Mesodermal cell (in vitro differentiated cells): ENCODE data around the gene SAP30BP.
A peak's percentile ranks its signal among the peaks of the same experiment; 100 is the strongest.

ENCODE experiments used
- H3K27ac ChIP-seq: 2 replicates; pipeline ENCODE4 v1.7.0; 2013; ENCODE audit warnings: mild to moderate bottlenecking, low read depth, low read length, moderate library complexity; ENCODE audit not compliant: severe bottlenecking
- H3K36me3 ChIP-seq: 2 replicates; pipeline ENCODE4 v1.7.1; 2013; ENCODE audit warnings: mild to moderate bottlenecking, low read length, moderate library complexity; ENCODE audit not compliant: control insufficient read depth, insufficient read depth
- H3K4me1 ChIP-seq: one replicate; pipeline ENCODE4 v1.7.1; 2013; ENCODE audit warnings: mild to moderate bottlenecking, low read length; ENCODE audit not compliant: insufficient read depth, control insufficient read depth, poor library complexity, severe bottlenecking
- H3K4me3 ChIP-seq: 2 replicates; pipeline ENCODE4 v1.7.0; 2013; ENCODE audit warnings: low read length, control low read depth, mild to moderate bottlenecking; ENCODE audit not compliant: insufficient read depth, poor library complexity, severe bottlenecking; ENCODE audit errors: extremely low read depth
- H3K9me3 ChIP-seq: 2 replicates; pipeline ENCODE4 v1.7.1; 2013; ENCODE audit warnings: mild to moderate bottlenecking, low read length, moderate library complexity; ENCODE audit not compliant: control insufficient read depth
- WGBS, 2 experiments: methylation state at CpG; one replicate each; pipeline ENCODE4 v1.1.5; 2013; ENCODE audit warnings: missing lambda C conversion rate in 2 of 2; ENCODE audit not compliant: insufficient coverage in 2 of 2; 5-methylcytosine and 5-hydroxymethylcytosine counted together

Gene SAP30BP

GRCh38 chr17:75649687-75650086 lies 17.5 kb upstream of the SAP30BP start:
- Histone ChIP-seq H3K9me3 (no peaks in the 10 kb centered on the region), H3K36me3 (peaks cover 47% of the 10 kb centered on the region), H3K4me1 (peaks cover 16% of the 10 kb centered on the region), H3K4me3 (no peak overlapping the region), H3K27ac (no peak overlapping the region)
- WGBS, 2 experiments = 94 to 97% methylated on average over 5 to 6 of the region's 6 CpGs

GRCh38 chr17:75650874-75651273 lies 16.3 kb upstream of the SAP30BP start:
- peaks cover 45% of the 10 kb centered on the region for H3K36me3 ChIP-seq
- H3K4me1 ChIP-seq = peaks cover 6% of the 10 kb centered on the region
- H3K4me3 ChIP-seq = no peak overlapping the region
- 96 to 97% methylated on average over 7 of the region's 7 CpGs for WGBS, 2 experiments
- no peak overlapping the region for H3K27ac ChIP-seq
- no peaks in the 10 kb centered on the region for H3K9me3 ChIP-seq

- Histone ChIP-seq H3K9me3 (no peaks in the 10 kb centered on the region), H3K4me3 (no peak overlapping the region), H3K36me3 (peaks cover 55% of the 10 kb centered on the region), H3K27ac (no peak overlapping the region), H3K4me1 (no peaks in the 10 kb centered on the region)
- 88 to 89% methylated on average over 3 to 4 of the region's 5 CpGs for WGBS, 2 experiments
Measured at GRCh38 chr17:75652341-75652740, 14.8 kb upstream of the SAP30BP start.

- 72 to 100% methylated on average over 2 to 3 of the region's 6 CpGs for WGBS, 2 experiments
- H3K9me3 ChIP-seq = no peaks in the 10 kb centered on the region
- H3K27ac ChIP-seq = no peak overlapping the region
- peaks cover 61% of the 10 kb centered on the region for H3K36me3 ChIP-seq
- no peaks in the 10 kb centered on the region for H3K4me1 ChIP-seq
- H3K4me3 ChIP-seq = no peak overlapping the region
Measured at GRCh38 chr17:75652934-75653549, 14.1 kb upstream of the SAP30BP start.

GRCh38 chr17:75654176-75654575 lies 13.0 kb upstream of the SAP30BP start:
- Histone ChIP-seq H3K27ac (no peak overlapping the region), H3K36me3 (peaks cover 67% of the 10 kb centered on the region), H3K4me1 (no peaks in the 10 kb centered on the region), H3K4me3 (no peak overlapping the region), H3K9me3 (no peaks in the 10 kb centered on the region)
- WGBS, 2 experiments = 92 to 96% methylated on average over 2 of the region's 2 CpGs

- Histone ChIP-seq H3K36me3 (peaks cover 64% of the 10 kb centered on the region), H3K4me3 (no peak overlapping the region), H3K4me1 (no peaks in the 10 kb centered on the region), H3K9me3 (no peaks in the 10 kb centered on the region), H3K27ac (no peak overlapping the region)
- 67 to 98% methylated on average over 1 to 5 of the region's 5 CpGs for WGBS, 2 experiments
Measured at GRCh38 chr17:75658237-75658636, 8.9 kb upstream of the SAP30BP start.

GRCh38 chr17:75661531-75661930 lies 5.6 kb upstream of the SAP30BP start:
- no peak overlapping the region for H3K4me3 ChIP-seq
- 90 to 95% methylated on average over 4 of the region's 4 CpGs for WGBS, 2 experiments
- H3K4me1 ChIP-seq = peaks cover 5% of the 10 kb centered on the region
- peaks cover 60% of the 10 kb centered on the region for H3K36me3 ChIP-seq
- no peaks in the 10 kb centered on the region for H3K9me3 ChIP-seq
- H3K27ac ChIP-seq = no peak overlapping the region

GRCh38 chr17:75662511-75662910 lies 4.6 kb upstream of the SAP30BP start:
- H3K9me3 ChIP-seq = no peaks in the 10 kb centered on the region
- no peak overlapping the region for H3K4me3 ChIP-seq
- peaks cover 5% of the 10 kb centered on the region for H3K4me1 ChIP-seq
- 94 to 97% methylated on average over 6 to 8 of the region's 9 CpGs for WGBS, 2 experiments
- H3K36me3 ChIP-seq = peaks cover 50% of the 10 kb centered on the region
- no peak overlapping the region for H3K27ac ChIP-seq

- H3K36me3 ChIP-seq = peaks cover 43% of the 10 kb centered on the region
- WGBS, 2 experiments = no CpG with 5 or more reads among the region's 3 CpGs
- no peak overlapping the region for H3K4me3 ChIP-seq
Measured at GRCh38 chr17:75664099-75664549, 3.0 kb upstream of the SAP30BP start.

GRCh38 chr17:75665981-75666380 lies 1.2 kb upstream of the SAP30BP start:
- Histone ChIP-seq H3K4me3 (peak overlapping the region; percentile 98), H3K27ac (no peak overlapping the region), H3K4me1 (peaks cover 5% of the 10 kb centered on the region), H3K9me3 (no peaks in the 10 kb centered on the region), H3K36me3 (peaks cover 48% of the 10 kb centered on the region)
- 93 to 100% methylated on average over 6 to 9 of the region's 10 CpGs for WGBS, 2 experiments

More at GRCh38 chr17:75664099-75664549, 3.0 kb upstream of the SAP30BP start:
- H3K9me3 ChIP-seq = no peaks in the 10 kb centered on the region
- H3K4me1 ChIP-seq = peaks cover 5% of the 10 kb centered on the region
- H3K27ac ChIP-seq = no peak overlapping the region

GRCh38 chr17:75667825-75668224 lies 687 bp downstream of the SAP30BP start:
- WGBS, 2 experiments = 27% methylated on average over 3 of the region's 4 CpGs; no CpG with 5 or more reads in 1 of the 2 experiments
- no peaks in the 10 kb centered on the region for H3K9me3 ChIP-seq
- H3K4me1 ChIP-seq = peaks cover 5% of the 10 kb centered on the region
- peaks cover 48% of the 10 kb centered on the region for H3K36me3 ChIP-seq
- peak overlapping the region; percentile 98 for H3K4me3 ChIP-seq
- peak overlapping the region; percentile 81 for H3K27ac ChIP-seq
